Measurements from ENCODE around the gene SH3BP4. TPM values are rescaled to one million over a fixed set of nuclear protein-coding genes. Genes with fewer than 3 reads are reported as not detected.

The SH3BP4 gene
- polyA plus RNA-seq, 4 donors, result 27.7 to 43.6 (median 39.7) TPM

GRCh38 chr2:234963773-234964615 lies 12.2 kb downstream of the SH3BP4 start:
- DNase-seq (ENCODE audit: low read depth in 4 of 4, low spot score in 3 of 4), result no peak

DNA sequence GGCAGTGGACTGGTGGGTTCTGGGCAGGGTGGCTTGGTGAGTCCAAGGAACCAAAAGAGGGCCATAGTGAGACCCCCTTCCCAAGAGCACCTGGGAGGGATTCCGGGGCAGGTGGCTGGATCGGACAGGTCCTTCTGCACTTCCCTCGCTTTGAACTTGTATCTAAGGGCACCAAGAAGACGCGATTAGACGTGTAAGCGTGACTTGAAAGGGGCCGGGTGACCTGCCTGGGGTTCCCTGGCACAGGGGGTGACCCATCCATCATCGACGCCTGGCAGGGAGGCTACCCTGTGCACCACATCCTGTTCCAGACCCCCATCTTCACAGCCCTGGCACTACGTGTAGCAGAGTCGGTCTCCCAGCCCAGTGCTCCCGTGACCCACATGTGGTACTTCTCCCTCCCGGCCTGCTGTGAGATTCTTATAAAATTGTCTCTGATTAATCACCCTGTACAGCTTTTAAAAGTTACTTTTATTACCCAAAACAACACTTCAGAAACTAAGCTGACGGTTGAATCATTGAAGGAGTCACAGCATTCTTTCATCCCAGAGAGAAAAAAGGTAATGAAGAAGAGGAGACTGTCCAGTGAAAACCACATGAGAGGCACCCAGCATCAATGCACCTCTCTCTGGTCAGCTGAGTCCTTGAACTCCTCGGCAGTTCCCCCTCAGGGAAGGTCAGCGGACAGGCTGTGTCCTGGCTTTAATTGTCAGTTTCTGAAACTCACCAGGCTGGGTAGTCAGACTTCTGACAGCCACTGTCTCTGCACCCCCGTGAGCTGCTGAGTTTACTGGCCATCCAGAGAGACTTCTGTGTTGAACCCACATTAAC lies 13.0 kb downstream of the SH3BP4 start:
- no peak for DNase-seq (ENCODE audit: low read depth in 4 of 4, low spot score in 3 of 4)

GRCh38 chr2:234966340-234966739 lies 14.5 kb downstream of the SH3BP4 start:
- no peak for DNase-seq (ENCODE audit: low read depth in 4 of 4, low spot score in 3 of 4)

DNA sequence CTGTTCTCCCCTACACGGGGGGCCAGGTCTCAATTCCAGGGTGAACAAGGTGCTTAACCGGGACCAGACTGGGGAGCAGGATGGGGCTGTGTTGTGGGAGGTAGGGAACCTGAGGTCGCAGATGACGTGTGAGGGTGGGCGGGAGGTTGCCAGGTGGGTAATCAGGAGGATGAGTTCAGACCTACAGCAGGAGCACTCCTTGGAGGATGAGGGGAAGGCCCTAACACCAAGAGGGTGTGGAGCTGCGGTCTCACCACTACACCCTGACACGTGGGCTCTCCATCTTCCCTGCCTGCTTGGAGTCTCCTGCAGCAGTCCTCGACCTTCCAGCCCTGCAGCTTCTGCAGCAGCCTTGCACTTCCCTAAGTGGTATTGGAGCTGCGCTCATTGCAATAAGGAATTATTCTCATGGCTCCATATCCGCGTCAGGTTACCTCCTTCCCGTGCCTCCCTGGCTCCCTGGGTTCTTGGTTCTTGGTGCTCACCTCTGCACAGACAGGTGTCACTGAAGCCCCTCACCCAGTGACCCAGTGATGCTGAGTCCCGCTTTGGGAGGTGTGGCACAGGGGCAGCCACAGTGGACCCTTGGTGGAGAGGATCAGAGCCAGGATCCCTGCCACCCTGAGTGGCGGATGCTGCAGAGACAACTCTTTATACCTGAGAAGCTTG lies 15.5 kb downstream of the SH3BP4 start:
- DNase-seq (ENCODE audit: low read depth in 4 of 4, low spot score in 3 of 4), result no peak

DNA sequence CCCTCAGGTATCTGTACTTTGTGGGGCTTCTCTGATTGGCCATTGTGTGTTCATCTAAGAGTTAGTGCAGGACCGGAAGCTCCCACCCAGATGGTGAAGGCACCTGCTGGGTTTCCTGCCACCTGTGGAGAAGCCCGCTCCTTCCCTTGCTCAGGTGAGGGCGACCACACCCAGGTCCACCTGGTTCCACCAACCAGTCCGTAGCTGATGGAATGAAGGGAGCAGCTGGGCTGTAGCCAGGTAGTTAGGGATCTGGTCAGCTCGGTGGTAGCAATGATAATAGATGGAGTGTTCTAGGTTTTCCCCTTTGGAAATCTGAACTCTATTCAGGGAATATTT lies 16.0 kb downstream of the SH3BP4 start:
- DNase-seq (ENCODE audit: low read depth in 4 of 4, low spot score in 3 of 4), result no peak

DNA sequence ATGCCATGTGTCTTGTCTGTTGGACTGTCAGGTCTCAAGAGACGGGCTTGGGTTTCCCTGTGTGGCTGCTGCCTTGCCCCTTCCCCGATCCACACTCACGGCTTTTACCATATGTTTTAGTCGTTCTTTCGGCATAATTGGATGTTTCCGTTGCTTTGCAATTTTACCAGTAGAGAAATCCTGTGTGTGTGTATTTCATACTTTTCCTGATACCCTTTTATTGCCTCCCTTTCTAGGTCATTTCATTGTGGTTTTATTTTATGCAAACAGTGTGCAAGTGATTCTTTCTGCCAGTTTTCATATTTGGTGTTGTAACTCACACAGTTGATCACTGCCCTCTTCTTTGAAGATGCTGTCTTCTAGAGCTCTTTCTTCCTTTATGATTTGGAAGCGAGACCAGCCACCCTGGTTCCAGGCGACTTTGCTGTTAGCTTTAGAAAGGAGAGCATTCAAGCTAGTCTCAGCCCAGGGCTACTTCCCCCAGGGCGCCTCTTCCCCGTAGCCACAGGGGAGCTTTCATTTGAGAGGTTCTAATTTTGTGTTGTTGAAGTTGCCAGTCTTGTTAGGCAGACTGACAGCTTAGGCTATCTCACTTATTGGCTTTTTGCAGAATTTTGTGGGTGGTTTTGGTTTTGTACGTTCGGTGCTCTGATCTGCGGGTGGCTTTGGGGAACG lies 17.0 kb downstream of the SH3BP4 start:
- no peak for DNase-seq (ENCODE audit: low read depth in 4 of 4, low spot score in 3 of 4)

DNA sequence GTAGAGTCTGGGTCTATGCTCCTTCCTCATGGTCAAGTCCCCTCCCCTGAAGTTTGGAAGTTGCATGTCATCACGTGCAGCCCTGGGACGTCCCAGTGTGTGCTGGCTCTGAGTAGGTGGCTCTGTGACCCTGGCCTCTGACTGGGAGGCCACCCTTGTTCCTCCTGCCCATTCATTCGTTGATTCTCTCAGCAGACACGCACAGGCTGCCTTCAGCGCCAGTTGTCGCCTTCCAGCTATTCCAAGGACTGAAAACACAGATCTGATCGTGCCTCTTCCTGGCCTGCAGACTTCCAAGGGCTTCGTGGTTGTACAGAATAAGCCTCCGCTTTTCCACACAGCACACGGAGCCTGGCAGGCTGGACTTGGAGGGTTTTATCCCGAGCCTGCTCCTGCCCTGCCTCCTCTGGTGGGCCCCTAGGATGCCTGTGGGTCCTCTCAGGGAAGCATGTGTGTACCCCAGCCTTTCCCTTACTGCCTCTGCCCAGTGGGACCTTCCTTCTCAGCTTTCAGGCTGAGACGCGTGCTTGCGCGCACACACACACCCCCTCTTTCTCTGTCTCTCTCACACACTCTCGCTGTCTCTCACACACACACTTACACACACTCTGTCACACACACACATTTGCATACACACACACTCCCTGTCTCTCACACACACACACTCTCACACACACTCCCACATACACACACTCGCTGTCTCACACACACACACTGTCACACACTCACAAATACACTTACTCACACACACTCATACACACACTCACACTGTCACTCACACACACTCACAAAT lies 17.7 kb downstream of the SH3BP4 start:
- DNase-seq (ENCODE audit: low read depth in 4 of 4, low spot score in 3 of 4), result no peak

DNA sequence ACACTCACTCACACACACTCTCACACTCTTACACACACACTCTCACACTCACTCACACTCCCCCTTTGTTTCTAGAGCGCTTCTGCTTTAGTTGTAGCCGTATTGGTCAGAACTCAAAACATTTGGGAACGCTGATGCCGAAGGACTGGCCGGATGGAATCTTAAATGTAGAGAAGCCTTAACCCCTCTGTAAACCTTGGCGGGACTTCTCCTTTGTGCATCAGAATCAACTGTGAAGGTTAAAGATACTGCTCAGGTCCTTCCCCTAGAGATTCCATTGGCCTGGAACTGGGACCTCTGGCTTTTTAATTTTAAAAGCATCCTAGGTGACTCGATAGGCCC lies 18.3 kb downstream of the SH3BP4 start:
- DNase-seq (ENCODE audit: low read depth in 4 of 4, low spot score in 3 of 4), result no peak

DNA sequence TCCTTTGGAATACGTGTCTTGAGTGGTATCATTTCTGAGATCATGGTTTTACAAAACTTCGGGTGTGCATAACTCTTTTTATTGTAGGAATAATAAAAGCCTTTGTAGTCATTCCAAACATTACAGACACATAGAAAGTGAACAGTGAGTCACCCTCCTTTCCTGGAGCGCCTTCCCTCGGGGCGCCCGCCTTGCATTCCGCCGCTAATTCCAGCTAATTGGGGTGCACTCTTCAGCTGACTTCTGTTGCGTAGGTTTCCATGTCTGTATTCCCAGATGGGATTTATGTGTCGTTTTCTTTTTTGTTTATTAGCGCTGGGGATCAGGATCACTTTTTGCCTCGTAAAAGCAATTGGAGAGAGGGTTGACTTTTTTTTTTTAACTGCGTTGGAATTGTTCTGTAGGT lies 18.7 kb downstream of the SH3BP4 start:
- DNase-seq (ENCODE audit: low read depth in 4 of 4, low spot score in 3 of 4), result no peak

GRCh38 chr2:234971496-234971895 lies 19.7 kb downstream of the SH3BP4 start:
- no peak for DNase-seq (ENCODE audit: low read depth in 4 of 4, low spot score in 3 of 4)

DNA sequence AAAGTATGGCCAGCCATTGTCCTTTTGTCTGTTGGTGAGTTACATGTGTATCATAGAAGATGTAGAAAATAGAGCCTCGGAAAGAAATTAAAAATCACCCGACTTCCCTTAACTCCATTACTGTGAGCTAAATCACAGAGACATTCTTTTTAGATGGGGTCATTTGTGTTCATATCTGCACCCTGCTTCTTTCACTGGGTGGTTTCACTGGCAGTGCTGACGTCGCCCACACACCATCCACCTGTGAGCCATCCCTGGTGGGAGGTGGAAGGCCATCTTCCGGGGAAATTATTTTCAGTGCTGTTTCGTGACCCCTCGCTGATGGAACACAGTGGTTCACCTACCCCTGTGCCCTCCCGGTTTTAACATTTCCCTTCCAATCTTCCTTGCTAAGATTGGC lies 21.2 kb downstream of the SH3BP4 start:
- no peak for DNase-seq (ENCODE audit: low read depth in 4 of 4, low spot score in 3 of 4)

GRCh38 chr2:234974501-234975385 lies 22.9 kb downstream of the SH3BP4 start:
- DNase-seq (ENCODE audit: low read depth in 4 of 4, low spot score in 3 of 4), result no peak

DNA sequence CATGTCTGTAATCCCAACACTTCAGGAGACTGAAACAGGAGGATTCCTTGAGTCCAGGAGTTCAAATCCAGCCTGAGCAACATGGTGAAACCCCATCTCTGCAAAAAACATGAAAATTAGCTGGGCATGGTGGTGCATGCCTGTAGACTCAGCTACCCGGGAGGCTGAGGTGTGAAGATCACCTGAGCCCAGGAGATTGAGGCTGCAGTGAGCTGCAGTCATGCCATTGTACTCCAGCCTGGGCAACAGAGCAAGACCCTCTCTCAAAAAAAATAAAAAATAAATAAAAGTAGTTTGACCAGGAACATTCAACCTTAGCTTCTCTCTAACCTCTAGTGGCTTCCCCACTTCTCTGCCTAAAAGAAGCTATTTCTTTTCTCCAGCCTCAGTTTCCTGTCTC lies 23.8 kb downstream of the SH3BP4 start:
- no peak for DNase-seq (ENCODE audit: low read depth in 4 of 4, low spot score in 3 of 4)

- DNase-seq (ENCODE audit: low read depth in 4 of 4, low spot score in 3 of 4), result no peak
These were observed 24.8 kb downstream of the SH3BP4 start for GRCh38 chr2:234976479-234977227.

GRCh38 chr2:234977228-234977679 lies 25.4 kb downstream of the SH3BP4 start:
- DNase-seq (ENCODE audit: low read depth in 4 of 4, low spot score in 3 of 4), result no peak

DNA sequence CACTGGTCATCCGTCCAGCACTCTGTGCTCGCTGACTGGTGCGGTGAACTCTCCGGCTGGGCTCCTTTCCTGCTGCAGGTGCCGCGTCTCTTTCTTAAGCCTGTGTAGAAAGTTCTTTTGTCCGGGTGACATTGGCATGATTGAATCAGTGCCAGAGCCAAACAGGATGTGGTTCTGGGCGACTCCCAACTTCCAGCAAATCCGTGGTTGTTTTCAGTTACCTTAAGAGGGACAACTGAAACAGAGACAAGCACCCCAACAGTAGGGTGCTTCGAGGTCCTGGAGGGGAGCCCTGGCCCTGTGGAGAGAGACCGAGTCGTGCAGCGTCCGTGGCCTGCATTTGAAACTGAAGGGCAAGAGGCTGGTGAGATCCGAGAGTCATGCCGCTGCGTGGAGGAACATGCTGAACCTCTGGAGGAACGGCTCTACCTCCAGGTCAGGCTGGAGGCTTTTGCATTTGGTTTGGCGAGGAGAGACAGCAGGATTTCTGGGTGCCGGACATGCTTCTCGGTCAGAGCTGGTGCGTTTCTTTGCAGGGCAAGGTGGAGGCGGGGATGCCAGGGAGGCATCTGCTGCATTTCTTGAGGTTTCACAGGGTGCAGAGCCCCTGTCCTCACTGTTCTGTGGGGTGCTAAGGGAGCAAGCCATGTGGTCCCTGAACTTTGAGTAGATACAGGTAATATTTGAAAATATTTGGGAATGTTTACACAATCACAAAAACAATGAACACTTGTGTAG lies 26.8 kb downstream of the SH3BP4 start:
- DNase-seq (ENCODE audit: low read depth in 4 of 4, low spot score in 3 of 4), result no peak
